Psoas muscle (tissue), 8 donors: ENCODE results near the gene STAMBPL1. TPM values are rescaled to one million over a fixed set of nuclear protein-coding genes. Genes with fewer than 3 reads are reported as not detected.

Experiments used
- ATAC-seq, 4 donors: fragments of 200-7000 bp; cut with Tn5 transposase; one replicate each; pipeline ENCODE4 v1.9.1; 2020; ENCODE audit warnings: moderate library complexity in 3 of 4, mild to moderate bottlenecking in 2 of 4
- DNase-seq, 2 donors: peaks; one replicate each; pipeline ENCODE4 v3.0.0-alpha.2; 2020
- H3K27ac ChIP-seq: fragments of 200-600 bp; one replicate; pipeline ENCODE4 v1.8.0; 2022
- H3K27me3 ChIP-seq, 3 donors: fragments of 200-600 bp in 1 of 3; one replicate each; pipeline versions ENCODE4 v1.6.1 to v1.8.0; 2013 to 2022; ENCODE audit warnings: low read length in 2 of 3, mild to moderate bottlenecking in 2 of 3, moderate library complexity in 1 of 3; ENCODE audit not compliant: insufficient read depth in 3 of 3
- H3K36me3 ChIP-seq, 2 donors: fragments of 200-600 bp in 1 of 2; one replicate each; pipeline versions ENCODE4 v1.6.1 to v1.8.0; 2013 to 2022; ENCODE audit warnings: low read depth in 1 of 2, mild to moderate bottlenecking in 1 of 2, moderate library complexity in 1 of 2; ENCODE audit not compliant: insufficient read depth in 1 of 2
- H3K4me1 ChIP-seq: fragments of 200-600 bp; one replicate; pipeline ENCODE4 v1.8.0; 2022
- H3K4me3 ChIP-seq: fragments of 200-600 bp; one replicate; pipeline ENCODE4 v1.8.0; 2022; ENCODE audit warnings: mild to moderate bottlenecking
- H3K9me3 ChIP-seq: fragments of 200-600 bp; one replicate; pipeline ENCODE4 v1.8.0; 2022
- WGBS, 3 donors: extraction: QIAGEN DNeasy Blood & Tissue Kit; methylation state at CpG; one replicate each; pipeline versions ENCODE4 v1.1.6 to v1.1.7; 2013; 5-methylcytosine and 5-hydroxymethylcytosine counted together
- intact Hi-C, 2 donors: fragments of 100-400 bp; cut with DNase I; formaldehyde crosslinking; loops; one replicate each; pipeline versions ENCODE4 v1.11.0 to v1.14.2; 2022
- polyA plus RNA-seq, 3 donors: library from polyadenylated mRNA; stranded (reverse); fragments of 200-250 nt; gene quantifications; one replicate each; pipeline ENCODE4 v1.2.3, GENCODE V29; 2013
- total RNA-seq, 4 donors: library from RNA; stranded (reverse); fragmentation: NEBNext Ultra II Directional in 2 of 4; extraction: Animal tissue kit (Norgen Biotek cat#: 25700) in 2 of 4; gene quantifications; one replicate each; pipeline versions ENCODE4 v1.2.1 to v1.2.4, GENCODE V29; 2021 to 2023
- TF ChIP-seq, protein P1 (sequence below): fragments of 200-600 bp; IDR thresholded peaks from one replicate; pipeline ENCODE4 v1.8.0; 2022; ENCODE audit warnings: antibody characterized with exemption
- donor health status: healthy with polysubstance abuse.
- donor health status: DM: no; HTN: no; CAD: no; lungs with moderate emphysema.
- donor health status: Bipolar disorder and iron deficiency.
- donor health status: healthy.
- donor health status: DM: yes; HTN: yes; CAD: no.
- donor health status: DM: no; HTN: no; CAD: no.
- donor health status: DM: no; HTN: no; CAD: no.
- donor health status: DM: yes; HTN: yes; CAD: no.

STAMBPL1 gene
- total and polyA plus RNA-seq, 7 donors = 0.23 to 1.4 (median 0.92) TPM

DNA sequence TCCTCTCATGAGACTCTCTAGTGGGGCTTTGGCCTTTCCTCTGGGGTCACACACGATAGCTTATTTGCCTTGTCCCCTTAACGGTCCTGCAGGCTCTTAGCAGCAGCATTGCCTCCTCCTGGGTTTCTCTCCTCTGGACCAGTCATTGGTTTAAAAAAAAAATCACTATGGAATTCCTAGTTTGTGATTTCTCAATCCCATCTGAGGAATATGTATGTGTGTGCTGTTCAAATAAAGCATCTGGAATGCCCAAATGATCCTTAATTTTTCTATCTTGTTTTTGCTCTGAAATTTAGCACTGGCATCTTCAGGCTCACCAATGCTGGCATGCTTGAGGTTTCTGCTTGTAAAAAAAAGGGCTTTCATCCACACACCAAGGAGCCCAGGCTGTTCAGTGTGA, 42.0 kb downstream of the STAMBPL1 start:
- intact Hi-C loops = no loop called here
- no peak overlapping the region for H3K4me3 ChIP-seq
- H3K27me3 ChIP-seq = no peaks in the 10 kb centered on the region
- 65 to 86% (median 79%) methylated on average over 2 of the region's 2 CpGs for WGBS, 3 donors
- ATAC-seq = no peak
- no peak overlapping the region for H3K27ac ChIP-seq
- peaks cover 3% of the 10 kb centered on the region for H3K4me1 ChIP-seq
- TF ChIP-seq, protein P1, sequence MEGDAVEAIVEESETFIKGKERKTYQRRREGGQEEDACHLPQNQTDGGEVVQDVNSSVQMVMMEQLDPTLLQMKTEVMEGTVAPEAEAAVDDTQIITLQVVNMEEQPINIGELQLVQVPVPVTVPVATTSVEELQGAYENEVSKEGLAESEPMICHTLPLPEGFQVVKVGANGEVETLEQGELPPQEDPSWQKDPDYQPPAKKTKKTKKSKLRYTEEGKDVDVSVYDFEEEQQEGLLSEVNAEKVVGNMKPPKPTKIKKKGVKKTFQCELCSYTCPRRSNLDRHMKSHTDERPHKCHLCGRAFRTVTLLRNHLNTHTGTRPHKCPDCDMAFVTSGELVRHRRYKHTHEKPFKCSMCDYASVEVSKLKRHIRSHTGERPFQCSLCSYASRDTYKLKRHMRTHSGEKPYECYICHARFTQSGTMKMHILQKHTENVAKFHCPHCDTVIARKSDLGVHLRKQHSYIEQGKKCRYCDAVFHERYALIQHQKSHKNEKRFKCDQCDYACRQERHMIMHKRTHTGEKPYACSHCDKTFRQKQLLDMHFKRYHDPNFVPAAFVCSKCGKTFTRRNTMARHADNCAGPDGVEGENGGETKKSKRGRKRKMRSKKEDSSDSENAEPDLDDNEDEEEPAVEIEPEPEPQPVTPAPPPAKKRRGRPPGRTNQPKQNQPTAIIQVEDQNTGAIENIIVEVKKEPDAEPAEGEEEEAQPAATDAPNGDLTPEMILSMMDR = no peak
- no peak for DNase-seq
- H3K36me3 ChIP-seq = no peaks in the 10 kb centered on the region
- H3K9me3 ChIP-seq = no peaks in the 10 kb centered on the region

DNA sequence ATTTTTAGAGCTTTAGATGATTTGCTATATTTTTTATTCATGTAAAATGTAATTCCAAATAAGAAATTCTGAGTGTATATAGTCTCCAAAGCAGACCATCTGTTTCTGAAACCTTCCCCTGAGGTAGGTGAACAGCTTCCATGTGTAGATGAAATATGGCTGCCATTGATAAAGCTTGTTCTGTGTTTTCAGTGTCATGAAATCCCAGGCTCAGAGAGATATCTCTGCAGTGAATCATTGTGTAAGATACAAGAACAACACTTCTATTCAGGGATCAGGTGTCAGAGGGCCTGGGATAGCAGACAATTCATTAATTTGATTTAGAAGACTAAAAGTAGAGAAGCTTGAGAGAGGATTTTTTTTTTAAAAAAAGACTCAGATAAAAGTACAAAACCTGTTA, 43.5 kb downstream of the STAMBPL1 start:
- Histone ChIP-seq H3K4me1 (peaks cover 3% of the 10 kb centered on the region), H3K36me3 (no peaks in the 10 kb centered on the region), H3K9me3 (no peaks in the 10 kb centered on the region), H3K27ac (no peak overlapping the region), H3K4me3 (no peak overlapping the region), H3K27me3 (no peaks in the 10 kb centered on the region)
- DNase-seq (no peak), ATAC-seq (no peak)
- TF ChIP-seq, protein P1 = no peak
- intact Hi-C loops = no loop called here

DNA sequence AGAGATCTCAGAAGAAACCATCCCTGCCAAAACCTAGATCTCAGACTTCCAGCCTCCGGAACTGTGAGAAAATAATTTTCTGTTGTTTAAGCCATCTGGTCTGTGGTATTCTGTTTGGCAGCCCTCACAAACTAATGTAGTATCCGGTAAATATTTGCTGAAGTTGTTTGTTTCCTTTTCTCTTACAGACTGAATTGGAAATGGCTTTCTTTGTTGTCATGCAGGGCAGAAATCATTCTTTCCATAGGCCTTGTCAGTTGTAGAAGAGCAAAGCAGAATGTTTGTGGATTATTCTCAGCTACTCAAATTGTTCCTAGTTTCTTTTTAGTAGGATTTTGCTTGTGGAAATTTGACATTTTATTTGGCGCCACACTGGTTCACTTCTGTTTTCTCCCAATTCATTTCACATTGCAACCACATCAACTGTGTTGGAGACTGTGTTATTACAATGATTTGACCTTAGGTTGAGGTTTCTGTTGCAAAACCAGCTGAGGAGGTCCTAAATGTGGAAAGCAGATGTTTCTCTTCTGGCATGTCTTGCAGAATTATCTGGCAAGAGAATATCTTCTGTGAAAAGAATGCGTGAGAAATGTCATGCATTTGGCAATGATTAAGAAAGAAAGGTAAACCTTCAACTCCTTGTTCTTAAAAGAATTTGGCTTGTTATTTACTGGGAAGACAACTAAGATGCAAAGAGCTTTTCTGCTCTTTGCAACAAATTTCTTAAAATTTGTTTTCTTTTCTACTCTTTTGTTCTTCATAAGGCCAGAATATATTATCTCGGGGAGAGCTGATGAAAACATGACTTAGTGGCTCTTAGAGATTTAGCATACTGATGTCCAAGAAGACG, 46.7 kb downstream of the STAMBPL1 start:
- peak overlapping the region; percentile 48 for H3K27ac ChIP-seq
- TF ChIP-seq, protein P1 = no peak
- intact Hi-C loops = loop anchor here in 1 of 2 donors (5.0 kb wide), 1 partner anchor 39 kb away; no protein-coding TSS in a partner anchor
- no peaks in the 10 kb centered on the region for H3K9me3 ChIP-seq
- no peak for DNase-seq
- no peak overlapping the region for H3K4me3 ChIP-seq
- H3K36me3 ChIP-seq = no peaks in the 10 kb centered on the region
- peak in 3 of 4 donors; percentile 38 to 77 (median 58) for ATAC-seq
- 20 to 32% (median 21%) methylated on average over 6 of the region's 6 CpGs for WGBS, 3 donors
- peaks cover 3% of the 10 kb centered on the region for H3K4me1 ChIP-seq
- no peaks in the 10 kb centered on the region for H3K27me3 ChIP-seq

DNA sequence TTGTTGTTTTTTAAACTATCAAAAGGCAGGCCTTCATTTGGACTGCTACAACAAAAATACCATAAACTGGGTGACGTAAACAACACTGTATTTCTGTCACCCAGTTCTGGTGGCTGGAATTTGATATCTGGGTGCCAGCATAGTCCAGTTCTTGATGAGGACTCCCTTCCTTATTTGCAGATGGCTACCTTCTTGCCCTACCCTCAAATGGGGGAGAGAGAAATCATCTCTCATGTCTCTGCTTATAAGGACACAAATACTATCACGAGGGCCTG, 47.3 kb downstream of the STAMBPL1 start:
- Histone ChIP-seq H3K27ac (peak overlapping the region; percentile 19), H3K4me3 (no peak overlapping the region), H3K4me1 (peaks cover 3% of the 10 kb centered on the region), H3K36me3 (no peaks in the 10 kb centered on the region), H3K9me3 (no peaks in the 10 kb centered on the region), H3K27me3 (no peaks in the 10 kb centered on the region)
- 55 to 67% (median 56%) methylated on average over 2 of the region's 2 CpGs for WGBS, 3 donors
- ATAC-seq (no peak), DNase-seq (no peak)
- TF ChIP-seq, protein P1 = no peak
- intact Hi-C loops = loop anchor here in 1 of 2 donors (5.0 kb wide), 1 partner anchor 40 kb away; no protein-coding TSS in a partner anchor
